ENCODE measurements around the gene C13orf42.

The C13orf42 gene

DNA sequence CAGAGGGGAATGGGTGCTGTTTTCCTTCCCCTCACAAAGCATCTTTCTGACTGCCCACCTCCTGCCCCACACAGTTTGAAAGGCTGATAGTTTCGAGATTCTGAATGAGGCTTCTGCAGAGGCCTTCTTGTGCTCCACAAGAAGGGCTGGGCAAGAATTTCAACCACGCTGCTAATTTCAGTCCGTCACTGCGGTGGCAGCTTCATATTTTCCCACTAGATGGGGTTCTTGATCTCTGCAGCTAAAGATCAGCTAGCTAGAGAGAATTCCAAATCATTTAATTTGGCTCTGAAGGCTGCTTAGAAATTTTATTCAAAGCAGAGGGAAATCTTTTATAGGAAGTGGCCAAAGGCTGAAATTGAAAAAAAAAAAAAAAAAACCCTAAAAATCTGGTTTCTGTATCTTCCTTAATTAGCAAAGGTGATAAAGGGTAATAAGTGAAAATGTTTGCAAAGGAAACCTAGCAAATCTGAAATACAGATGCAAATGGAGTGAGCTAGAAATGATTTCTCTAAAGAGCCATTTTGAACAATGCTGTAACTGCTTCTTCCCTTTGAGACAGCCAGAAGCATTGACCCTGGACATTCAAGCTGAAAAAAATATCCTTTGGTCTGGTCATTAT lies 38.0 kb upstream of the C13orf42 start:
- TF ChIP-seq CTCF (IDR thresholded peaks at IDR 0.05), result no peak
- Histone ChIP-seq H3K4me3 (ENCODE audit: low read depth in 1 of 2, low read length in 1 of 2) (no peak overlapping the region), H3K27ac (no peak overlapping the region), H3K27me3 (peaks cover 10% of the 10 kb centered on the region), H3K9me3 (no peaks in the 10 kb centered on the region), H3K36me3 (no peaks in the 10 kb centered on the region), H3K4me1 (ENCODE audit: control insufficient read depth in 1 of 2, insufficient read depth in 1 of 2, low read depth in 1 of 2, low read length in 1 of 2) (no peaks in the 10 kb centered on the region)

DNA sequence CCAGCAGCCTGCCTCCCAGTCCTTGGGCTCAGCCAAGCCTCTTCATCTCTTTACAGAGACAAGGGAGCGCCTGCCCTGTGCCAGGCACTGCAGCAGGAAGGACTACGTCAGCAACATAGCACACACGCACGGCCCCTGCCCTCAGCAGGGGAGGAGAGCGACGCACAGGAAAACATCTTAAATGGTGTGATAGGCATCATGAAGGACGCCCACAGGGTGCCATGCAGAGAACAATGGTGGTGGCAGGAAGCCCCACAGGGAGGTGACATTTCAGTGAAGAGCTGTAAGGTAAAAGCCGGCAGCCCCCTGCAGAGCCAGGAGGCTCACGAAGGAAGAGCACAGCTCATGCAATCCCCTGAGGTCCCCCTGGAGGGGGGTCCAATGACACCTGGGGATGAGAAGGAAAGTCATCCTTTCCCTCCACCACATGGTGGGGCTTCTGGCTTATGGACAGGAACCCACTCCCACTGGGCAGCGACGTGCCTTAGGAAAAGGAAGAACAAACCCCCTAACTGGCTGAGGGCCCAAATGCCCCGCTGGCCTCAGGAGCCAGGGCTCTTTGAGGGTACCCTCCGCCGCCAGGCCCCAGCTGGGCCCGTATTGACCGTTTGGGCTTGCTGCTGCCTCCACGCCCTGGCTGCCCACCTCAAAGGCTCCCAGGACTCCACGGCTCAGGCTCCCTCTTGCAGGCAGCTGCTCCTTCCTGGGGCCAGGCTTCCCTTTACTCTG lies 37.3 kb upstream of the C13orf42 start:
- Histone ChIP-seq H3K27ac (no peak overlapping the region), H3K4me3 (ENCODE audit: low read depth in 1 of 2, low read length in 1 of 2) (no peak overlapping the region), H3K36me3 (no peaks in the 10 kb centered on the region), H3K9me3 (no peaks in the 10 kb centered on the region), H3K27me3 (peaks cover 10% of the 10 kb centered on the region), H3K4me1 (ENCODE audit: control insufficient read depth in 1 of 2, insufficient read depth in 1 of 2, low read depth in 1 of 2, low read length in 1 of 2) (no peaks in the 10 kb centered on the region)
- TF ChIP-seq CTCF (IDR thresholded peaks at IDR 0.05), result no peak

DNA sequence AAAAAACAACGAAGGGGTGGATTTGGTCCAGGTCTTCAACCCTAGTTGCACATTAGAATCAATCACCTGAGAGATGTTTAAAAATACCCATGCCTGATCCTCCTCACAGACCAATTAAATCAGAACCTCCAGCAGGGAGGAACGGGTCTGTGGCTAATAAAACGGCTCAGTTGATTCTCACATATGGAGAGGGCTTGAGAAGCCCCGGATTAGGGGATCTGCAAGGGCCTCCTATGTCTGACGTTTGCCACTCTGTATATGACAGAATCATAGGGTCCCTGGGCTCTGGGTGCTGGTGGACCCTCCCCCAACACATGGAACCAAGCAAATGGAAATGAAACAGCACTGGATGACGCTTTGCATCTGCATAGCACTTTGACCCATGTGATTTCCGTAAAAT lies 36.7 kb upstream of the C13orf42 start:
- no peaks in the 10 kb centered on the region for H3K9me3 ChIP-seq
- no peak overlapping the region for H3K4me3 ChIP-seq (ENCODE audit: low read depth in 1 of 2, low read length in 1 of 2)
- H3K27me3 ChIP-seq, result peaks cover 10% of the 10 kb centered on the region
- no peaks in the 10 kb centered on the region for H3K4me1 ChIP-seq (ENCODE audit: control insufficient read depth in 1 of 2, insufficient read depth in 1 of 2, low read depth in 1 of 2, low read length in 1 of 2)
- no peaks in the 10 kb centered on the region for H3K36me3 ChIP-seq
- H3K27ac ChIP-seq, result no peak overlapping the region
- no peak for TF ChIP-seq CTCF (IDR thresholded peaks at IDR 0.05)

DNA sequence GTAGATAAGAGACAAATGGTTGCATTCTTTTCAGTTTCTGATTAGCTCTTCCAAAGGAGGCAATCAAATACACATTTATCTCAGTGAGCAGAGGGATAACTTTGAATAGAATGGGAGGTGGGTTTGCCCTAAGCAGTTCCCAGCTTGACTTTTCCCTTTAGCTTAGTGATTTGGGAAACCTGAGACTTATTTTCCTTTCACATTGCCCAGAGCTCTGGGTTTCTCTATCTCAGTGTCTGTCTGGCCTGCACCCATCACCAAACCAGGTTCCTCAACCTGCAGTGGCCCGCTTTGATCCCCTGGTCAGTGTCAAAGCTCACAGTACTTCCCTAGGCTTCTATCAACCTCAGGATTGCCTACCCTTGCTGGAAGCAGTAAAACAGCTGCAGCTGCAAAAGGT lies 35.6 kb upstream of the C13orf42 start:
- no peaks in the 10 kb centered on the region for H3K4me1 ChIP-seq (ENCODE audit: control insufficient read depth in 1 of 2, insufficient read depth in 1 of 2, low read depth in 1 of 2, low read length in 1 of 2)
- no peaks in the 10 kb centered on the region for H3K9me3 ChIP-seq
- no peaks in the 10 kb centered on the region for H3K36me3 ChIP-seq
- TF ChIP-seq CTCF (IDR thresholded peaks at IDR 0.05), result no peak
- H3K27ac ChIP-seq, result no peak overlapping the region
- peaks cover 10% of the 10 kb centered on the region for H3K27me3 ChIP-seq
- no peak overlapping the region for H3K4me3 ChIP-seq (ENCODE audit: low read depth in 1 of 2, low read length in 1 of 2)

DNA sequence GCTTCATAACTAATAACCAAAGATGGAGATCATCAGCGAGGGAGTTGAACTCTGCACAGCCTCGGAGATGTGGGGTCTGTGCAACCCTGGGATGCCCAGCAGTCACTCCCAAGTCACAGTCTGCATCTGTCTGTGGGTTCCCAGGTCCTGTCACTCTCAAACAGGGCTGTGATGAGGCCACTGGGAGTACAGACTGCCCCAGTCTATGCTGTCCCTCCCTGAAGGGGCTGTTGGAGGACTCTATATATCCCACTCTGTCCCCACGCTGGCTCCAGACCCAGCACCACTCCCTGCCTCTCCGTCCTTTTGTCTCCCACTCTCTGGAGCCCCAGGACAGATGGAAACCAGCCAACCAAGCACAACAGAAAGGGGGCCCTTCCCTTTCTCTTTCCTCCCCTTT lies 26.2 kb upstream of the C13orf42 start:
- H3K9me3 ChIP-seq, result no peaks in the 10 kb centered on the region
- H3K4me1 ChIP-seq (ENCODE audit: control insufficient read depth in 1 of 2, insufficient read depth in 1 of 2, low read depth in 1 of 2, low read length in 1 of 2), result peaks cover 0 to 3% of the 10 kb centered on the region in 2 experiments

More for the DNA sequence above, 26.2 kb upstream of the C13orf42 start:
- no peaks in the 10 kb centered on the region for H3K27me3 ChIP-seq
- H3K36me3 ChIP-seq, result no peaks in the 10 kb centered on the region
- no peak overlapping the region for H3K27ac ChIP-seq
- no peak overlapping the region for H3K4me3 ChIP-seq (ENCODE audit: low read depth in 1 of 2, low read length in 1 of 2)
- TF ChIP-seq CTCF (IDR thresholded peaks at IDR 0.05), result no peak
